Endodermal cell (in vitro differentiated cells): Measurements from ENCODE around the gene FBXO46. TPM values are rescaled to one million over a fixed set of nuclear protein-coding genes. Genes with fewer than 3 reads are reported as not detected.

Experiments used
- DNase-seq: peaks from one replicate; pipeline ENCODE4 v3.0.0-alpha.2; 2017
- H3K27ac ChIP-seq: 2 replicates; pipeline ENCODE4 v1.5.1; 2013; ENCODE audit warnings: mild to moderate bottlenecking, low read depth, low read length, moderate library complexity
- H3K27me3 ChIP-seq: 2 replicates; pipeline ENCODE4 v1.6.1; 2013; ENCODE audit warnings: mild to moderate bottlenecking, low read length, moderate library complexity; ENCODE audit not compliant: insufficient read depth, control insufficient read depth, poor library complexity, severe bottlenecking
- H3K36me3 ChIP-seq: 2 replicates; pipeline ENCODE4 v1.7.0; 2013; ENCODE audit warnings: mild to moderate bottlenecking, low read length, moderate library complexity; ENCODE audit not compliant: control insufficient read depth, insufficient read depth
- H3K4me1 ChIP-seq: one replicate; pipeline ENCODE4 v1.7.0; 2013; ENCODE audit warnings: low read length; ENCODE audit not compliant: control insufficient read depth, insufficient read depth
- H3K4me3 ChIP-seq: 2 replicates; pipeline ENCODE4 v1.5.1; 2013; ENCODE audit warnings: mild to moderate bottlenecking, low read length, moderate library complexity
- H3K9ac ChIP-seq: 2 replicates; pipeline ENCODE4 v1.6.1; 2013; ENCODE audit warnings: mild to moderate bottlenecking, low read length, moderate library complexity; ENCODE audit not compliant: poor library complexity, severe bottlenecking; ENCODE audit errors: extremely low read depth
- H3K9me3 ChIP-seq: 2 replicates; pipeline ENCODE4 v1.6.1; 2013; ENCODE audit warnings: mild to moderate bottlenecking, low read length, moderate library complexity; ENCODE audit not compliant: control insufficient read depth
- H3K27ac Mint-ChIP-seq: 2 replicates; pipeline ENCODE4 v1.8.0; 2020; ENCODE audit warnings: mixed read lengths
- H3K27me3 Mint-ChIP-seq: 2 replicates; pipeline ENCODE4 v1.8.0; 2021; ENCODE audit warnings: mild to moderate bottlenecking, mixed read lengths; ENCODE audit not compliant: insufficient read depth
- H3K36me3 Mint-ChIP-seq: 2 replicates; pipeline ENCODE4 v1.8.0; 2020; ENCODE audit warnings: low read depth, mixed read lengths
- H3K4me1 Mint-ChIP-seq: 2 replicates; pipeline ENCODE4 v1.8.0; 2020; ENCODE audit warnings: mixed read lengths
- H3K4me3 Mint-ChIP-seq: 2 replicates; pipeline ENCODE4 v1.8.0; 2020; ENCODE audit warnings: mild to moderate bottlenecking, moderate library complexity, mixed read lengths
- H3K9me3 Mint-ChIP-seq: 2 replicates; pipeline ENCODE4 v1.8.0; 2020; ENCODE audit warnings: mild to moderate bottlenecking, mixed read lengths
- WGBS, 2 experiments: methylation state at CpG; one replicate each; pipeline versions ENCODE4 v1.1.5 to v1.1.7; 2013; ENCODE audit warnings: missing lambda C conversion rate in 2 of 2, mixed read lengths in 1 of 2; ENCODE audit not compliant: insufficient coverage in 1 of 2, insufficient read length in 1 of 2; 5-methylcytosine and 5-hydroxymethylcytosine counted together
- total RNA-seq, 2 donors: library from RNA; stranded (reverse); fragmentation: NEBNext Ultra II Directional in 1 of 2; extraction: Animal tissue kit (Norgen Biotek cat#: 25700) in 1 of 2; gene quantifications; 2 replicates in 1 of 2; 3 replicates in 1 of 2; pipeline ENCODE4 v1.2.1, GENCODE V29; 2021
- TF ChIP-seq, protein P1 (sequence below): fragments of 200-600 bp; sonication (generic); conservative IDR thresholded peaks from 2 replicates; pipeline ENCODE4 v1.5.0; 2021; ENCODE audit warnings: antibody characterized with exemption, mild to moderate bottlenecking

The FBXO46 gene
- total RNA-seq, 2 donors from 2014 or later, result 36.5 to 42.8 TPM

GRCh38 chr19:45677351-45678230 is 53.1 kb downstream of the FBXO46 start:
- Histone ChIP-seq H3K27ac (no peak overlapping the region), H3K36me3 (no peaks in the 10 kb centered on the region), H3K9ac (peak overlapping the region; percentile 42), H3K9me3 (no peaks in the 10 kb centered on the region), H3K4me1 (no peaks in the 10 kb centered on the region), H3K4me3 (peak overlapping the region; percentile 79), H3K27me3 (no peaks in the 10 kb centered on the region)
- DNase-seq, result peak; percentile 100
- no peaks in the 10 kb centered on the region for H3K9me3 Mint-ChIP-seq
- H3K4me3 Mint-ChIP-seq, result peak overlapping the region; percentile 62
- TF ChIP-seq, protein P1, sequence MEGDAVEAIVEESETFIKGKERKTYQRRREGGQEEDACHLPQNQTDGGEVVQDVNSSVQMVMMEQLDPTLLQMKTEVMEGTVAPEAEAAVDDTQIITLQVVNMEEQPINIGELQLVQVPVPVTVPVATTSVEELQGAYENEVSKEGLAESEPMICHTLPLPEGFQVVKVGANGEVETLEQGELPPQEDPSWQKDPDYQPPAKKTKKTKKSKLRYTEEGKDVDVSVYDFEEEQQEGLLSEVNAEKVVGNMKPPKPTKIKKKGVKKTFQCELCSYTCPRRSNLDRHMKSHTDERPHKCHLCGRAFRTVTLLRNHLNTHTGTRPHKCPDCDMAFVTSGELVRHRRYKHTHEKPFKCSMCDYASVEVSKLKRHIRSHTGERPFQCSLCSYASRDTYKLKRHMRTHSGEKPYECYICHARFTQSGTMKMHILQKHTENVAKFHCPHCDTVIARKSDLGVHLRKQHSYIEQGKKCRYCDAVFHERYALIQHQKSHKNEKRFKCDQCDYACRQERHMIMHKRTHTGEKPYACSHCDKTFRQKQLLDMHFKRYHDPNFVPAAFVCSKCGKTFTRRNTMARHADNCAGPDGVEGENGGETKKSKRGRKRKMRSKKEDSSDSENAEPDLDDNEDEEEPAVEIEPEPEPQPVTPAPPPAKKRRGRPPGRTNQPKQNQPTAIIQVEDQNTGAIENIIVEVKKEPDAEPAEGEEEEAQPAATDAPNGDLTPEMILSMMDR, result peak; percentile 54
- H3K27ac Mint-ChIP-seq, result peak overlapping the region; percentile 80
- 9 to 11% methylated on average over 31 to 48 of the region's 49 CpGs for WGBS, 2 experiments
- no peaks in the 10 kb centered on the region for H3K4me1 Mint-ChIP-seq
- no peaks in the 10 kb centered on the region for H3K36me3 Mint-ChIP-seq
- H3K27me3 Mint-ChIP-seq, result peaks cover 55% of the 10 kb centered on the region

- Mint-ChIP-seq H3K4me1 (no peaks in the 10 kb centered on the region), H3K9me3 (no peaks in the 10 kb centered on the region), H3K27me3 (peaks cover 56% of the 10 kb centered on the region), H3K4me3 (peak overlapping the region; percentile 62), H3K27ac (no peak overlapping the region), H3K36me3 (no peaks in the 10 kb centered on the region)
- no peaks in the 10 kb centered on the region for H3K9me3 ChIP-seq
- no peaks in the 10 kb centered on the region for H3K4me1 ChIP-seq
- H3K9ac ChIP-seq, result no peak overlapping the region
- H3K27me3 ChIP-seq, result no peaks in the 10 kb centered on the region
- H3K4me3 ChIP-seq, result peak overlapping the region; percentile 79
- no peak for DNase-seq
- no peaks in the 10 kb centered on the region for H3K36me3 ChIP-seq
- TF ChIP-seq, protein P1, result no peak
- 3 to 21% methylated on average over 6 to 28 of the region's 28 CpGs for WGBS, 2 experiments
- H3K27ac ChIP-seq, result no peak overlapping the region
Measured at GRCh38 chr19:45676851-45677263, 53.8 kb downstream of the FBXO46 start.

DNA sequence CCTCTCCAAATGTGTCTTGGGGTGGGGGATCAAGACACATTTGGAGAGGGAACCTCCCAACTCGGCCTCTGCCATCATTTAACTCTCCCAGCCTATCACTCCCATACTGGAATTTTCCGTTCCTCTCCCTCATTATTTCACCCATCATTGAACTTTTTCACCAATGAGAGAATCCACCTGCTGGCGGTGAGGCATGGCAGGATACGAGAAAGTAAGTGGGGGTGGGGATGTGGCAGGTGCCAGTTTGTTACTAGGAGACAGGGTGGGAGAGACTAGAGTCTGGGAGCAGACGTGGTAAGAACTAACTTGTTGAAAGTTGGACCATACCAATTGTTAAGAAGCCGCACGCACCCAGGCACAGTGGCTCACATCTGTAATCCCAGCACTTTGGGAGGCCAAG is 55.8 kb downstream of the FBXO46 start:
- no peak overlapping the region for H3K4me3 Mint-ChIP-seq
- Histone ChIP-seq H3K4me1 (no peaks in the 10 kb centered on the region), H3K4me3 (no peak overlapping the region), H3K9ac (no peak overlapping the region), H3K36me3 (no peaks in the 10 kb centered on the region), H3K9me3 (no peaks in the 10 kb centered on the region), H3K27ac (no peak overlapping the region), H3K27me3 (no peaks in the 10 kb centered on the region)
- TF ChIP-seq, protein P1, result no peak
- no peak for DNase-seq
- WGBS, 2 experiments, result 87 to 92% methylated on average over 4 to 7 of the region's 7 CpGs
- no peaks in the 10 kb centered on the region for H3K9me3 Mint-ChIP-seq
- H3K36me3 Mint-ChIP-seq, result no peaks in the 10 kb centered on the region
- H3K27me3 Mint-ChIP-seq, result peaks cover 67% of the 10 kb centered on the region
- H3K4me1 Mint-ChIP-seq, result no peaks in the 10 kb centered on the region
- H3K27ac Mint-ChIP-seq, result no peak overlapping the region
